ENCODE results near the gene FOLH1. TPM values are rescaled to one million over a fixed set of nuclear protein-coding genes. Genes with fewer than 3 reads are reported as not detected.
"Not testable (repeated sequence)": the region's sequence is repeated elsewhere in the genome, so short reads cannot be mapped to it uniquely, and the experiment has no call there.

Gene FOLH1
- total and polyA plus RNA-seq, 2 of the 8 experiments (the other 6 are each of a cell fraction or from before 2014, with no cell fraction given): 0.56 TPM; not detected in 1

DNA sequence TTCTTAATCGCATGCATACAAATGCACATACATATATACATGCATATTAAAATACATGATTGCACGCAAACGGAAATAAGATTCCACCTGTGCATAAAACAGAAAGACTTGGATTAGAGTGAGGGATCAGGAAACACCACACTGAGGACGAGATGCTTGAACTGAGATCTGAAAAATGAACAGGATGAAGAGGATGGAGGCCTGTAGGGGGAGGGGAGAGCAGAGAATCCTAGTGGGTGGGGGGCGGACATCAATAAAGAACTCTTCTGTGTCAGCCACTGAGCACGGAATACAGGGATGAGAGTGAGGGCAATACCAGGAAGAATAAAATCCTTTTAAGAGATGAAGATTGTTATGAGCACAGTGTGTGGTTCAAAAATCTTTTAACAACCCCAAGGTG, 1.4 kb downstream of the FOLH1 start:
- H3K79me1 ChIP-seq (ENCODE audit: low read depth, low read length); H2BK15ac ChIP-seq (ENCODE audit: low read length); H3K4me2 ChIP-seq (ENCODE audit: insufficient read depth in 1 of 2, low read depth in 2 of 2, low read length in 2 of 2); POLR2A ChIA-PET (ENCODE audit: partially characterized antibody); H2BK120ac ChIP-seq (replicated peaks; ENCODE audit: low read depth, low read length); H4K91ac ChIP-seq (replicated peaks; ENCODE audit: insufficient read length, low read length); H2BK12ac ChIP-seq (ENCODE audit: low read depth, low read length); H2AFZ ChIP-seq (ENCODE audit: low read length); H4K20me1 ChIP-seq (replicated peaks in 1 of 2; ENCODE audit: control insufficient read depth in 1 of 2, insufficient read depth in 2 of 2, low read length in 2 of 2); H3K4ac ChIP-seq (replicated peaks; ENCODE audit: insufficient read length, low read depth, low read length); H3K27ac ChIP-seq (ENCODE audit: low read depth, low read length); H3K14ac ChIP-seq (ENCODE audit: insufficient read length); H3K79me2 ChIP-seq (ENCODE audit: control insufficient read depth in 1 of 2, insufficient read depth in 2 of 2, low read length in 2 of 2); H3K36me3 ChIP-seq (ENCODE audit: control insufficient read depth in 2 of 4, insufficient read depth in 4 of 4, low read length in 3 of 4); H3K23me2 ChIP-seq (ENCODE audit: low read depth, low read length); H3K18ac ChIP-seq (ENCODE audit: extremely low read depth, low read length); H2BK20ac ChIP-seq (ENCODE audit: low read length); H3K56ac ChIP-seq (replicated peaks; ENCODE audit: insufficient read length, low read depth, low read length); H4K8ac ChIP-seq (ENCODE audit: extremely low read depth, insufficient read depth, low read length); CTCF ChIA-PET (ENCODE audit: partially characterized antibody); H3K27me3 ChIP-seq (replicated peaks in 1 of 4; ENCODE audit: control insufficient read depth in 3 of 4, extremely low read depth in 1 of 4, insufficient read depth in 3 of 4, low read length in 3 of 4); H3K4me1 ChIP-seq (replicated peaks in 1 of 4; ENCODE audit: control insufficient read depth in 3 of 4, insufficient read depth in 4 of 4, low read length in 3 of 4); H2BK5ac ChIP-seq (ENCODE audit: low read depth, low read length); H3K23ac ChIP-seq (ENCODE audit: insufficient read length); H3K4me3 ChIP-seq (ENCODE audit: extremely low read depth in 1 of 4, insufficient read depth in 2 of 4, low read depth in 3 of 4, low read length in 4 of 4); DNase-seq (ENCODE audit: low read depth in 1 of 2, low spot score in 2 of 2); H3K9ac ChIP-seq (replicated peaks in 1 of 4; ENCODE audit: extremely low read depth in 1 of 4, low read depth in 3 of 4, low read length in 3 of 4); H4K5ac ChIP-seq (ENCODE audit: insufficient read length, low read depth, low read length); FAIRE-seq; H2AK5ac ChIP-seq (ENCODE audit: low read depth, low read length): not testable (repeated sequence)
- WGBS, 2 experiments (ENCODE audit: extremely low coverage in 1 of 2, insufficient coverage in 1 of 2, insufficient read length in 1 of 2, insufficient replicate concordance in 2 of 2, low coverage in 1 of 2, low lambda C conversion rate in 2 of 2, missing lambda C conversion rate in 1 of 2): 83% methylated on average over 6 of the region's 6 CpGs; no CpG with 5 or more reads in 1 of the 2 experiments
- peaks cover 13 to 42% of the 10 kb centered on the region in 2 experiments; a peak in 2 of 4 replicates for H3K9me3 ChIP-seq (ENCODE audit: insufficient read depth in 2 of 2, low read depth in 1 of 2, low read length in 1 of 2)

Measured in H1 (cell line).